CD4-positive, alpha-beta T cell treated with Interleukin-4 for 1 hour (primary cell): ENCODE data around the gene MT4.
A peak's percentile ranks its signal among the peaks of the same experiment; 100 is the strongest.

Experiments
- DNase-seq, 2 donors: peaks; one replicate each; pipeline ENCODE4 v3.0.0-alpha.2; 2020 to 2022

Gene MT4

GRCh38 chr16:56564793-56565477, at the start of gene MT4:
MT4 (plus strand) TSS chr16:56565073; CDS start chr16:56565129, 56 bp downstream.
- no peak for DNase-seq

- no peak for DNase-seq
Measured at GRCh38 chr16:56515665-56516064, 49.2 kb upstream of the MT4 start.

GRCh38 chr16:56517206-56517605, 47.7 kb upstream of the MT4 start:
- DNase-seq: no peak

- no peak for DNase-seq
Measured at GRCh38 chr16:56518425-56518824, 46.4 kb upstream of the MT4 start.

GRCh38 chr16:56519459-56520250, 45.2 kb upstream of the MT4 start, which contains the start of gene BBS2:
BBS2 (minus strand) TSS chr16:56520024; CDS start chr16:56519862, 162 bp downstream.
- DNase-seq: peak; percentile 91

GRCh38 chr16:56520251-56520577, 44.7 kb upstream of the MT4 start:
- no peak for DNase-seq

GRCh38 chr16:56525236-56525635, 39.6 kb upstream of the MT4 start:
- DNase-seq: no peak

- DNase-seq: no peak
Measured at GRCh38 chr16:56530872-56531271, 34.0 kb upstream of the MT4 start.

- DNase-seq: no peak
Measured at GRCh38 chr16:56532714-56533113, 32.2 kb upstream of the MT4 start.

GRCh38 chr16:56534847-56535383, 30.0 kb upstream of the MT4 start:
- DNase-seq: no peak

- DNase-seq: no peak
Measured at GRCh38 chr16:56538331-56538730, 26.5 kb upstream of the MT4 start.

- no peak for DNase-seq
Measured at GRCh38 chr16:56539656-56540055, 25.2 kb upstream of the MT4 start.

GRCh38 chr16:56542039-56542438, 22.8 kb upstream of the MT4 start:
- no peak for DNase-seq

- peak in 1 of 2 donors; percentile 4 for DNase-seq
Measured at GRCh38 chr16:56547120-56547948, 17.5 kb upstream of the MT4 start.

GRCh38 chr16:56547949-56548567, 16.8 kb upstream of the MT4 start:
- no peak for DNase-seq

- DNase-seq: no peak
Measured at GRCh38 chr16:56549161-56549560, 15.7 kb upstream of the MT4 start.

- no peak for DNase-seq
Measured at GRCh38 chr16:56549744-56550385, 15.0 kb upstream of the MT4 start.

- no peak for DNase-seq
Measured at GRCh38 chr16:56551796-56552738, 12.8 kb upstream of the MT4 start.

GRCh38 chr16:56554441-56554840, 10.4 kb upstream of the MT4 start:
- no peak for DNase-seq

GRCh38 chr16:56558024-56558747, 6.7 kb upstream of the MT4 start:
- DNase-seq: no peak
